Brain pericyte (primary cell): Measurements from ENCODE around the gene ZNF354C.

Experiments used
- DNase-seq: peaks from one replicate; pipeline ENCODE4 v3.0.0-alpha.2; 2012; ENCODE audit warnings: low read depth, low spot score

The ZNF354C gene

DNA sequence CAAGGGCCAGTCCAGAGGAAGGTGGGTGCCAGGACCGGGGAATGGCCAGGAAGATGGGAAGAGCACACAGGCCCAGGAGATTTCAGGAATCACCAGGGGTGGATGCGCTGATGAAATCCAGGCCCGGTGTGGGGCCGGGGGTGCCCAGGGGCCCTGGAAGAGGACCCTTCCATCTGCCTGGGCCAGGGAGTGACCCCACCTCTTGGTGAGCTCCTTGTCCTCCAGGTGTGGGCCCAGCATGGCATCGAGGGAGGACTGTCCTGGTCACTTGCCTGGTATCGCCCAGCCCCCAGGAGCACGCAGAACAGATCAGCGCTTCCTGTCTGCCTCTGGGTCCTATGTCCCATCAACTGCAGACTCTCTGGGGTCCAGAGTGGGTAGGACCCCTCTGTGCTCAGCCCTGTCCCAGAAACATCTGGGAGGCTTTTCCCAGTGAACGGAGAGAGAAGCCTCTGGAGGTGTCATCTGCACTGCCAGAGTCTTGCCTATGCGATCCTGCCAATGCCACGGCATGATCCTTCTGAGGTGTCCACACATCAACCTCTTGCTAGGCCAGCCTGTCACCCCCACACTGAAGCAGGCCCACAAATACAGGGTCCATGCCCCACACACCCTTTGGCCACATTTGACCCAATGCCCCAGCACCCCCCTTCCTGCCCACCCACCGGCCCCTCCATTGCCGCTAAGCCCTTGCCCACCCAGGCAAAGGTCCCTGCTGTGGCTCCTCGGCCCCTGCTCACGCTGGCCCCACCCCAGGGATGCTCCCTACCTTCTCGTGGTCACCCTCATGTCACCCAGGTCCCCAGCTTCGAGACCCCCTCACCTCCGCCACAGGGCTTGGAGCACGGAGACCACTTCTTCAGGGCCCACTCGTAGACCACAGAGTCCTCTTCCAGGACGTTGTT lies 67.2 kb downstream of the ZNF354C start:
- no peak for DNase-seq

DNA sequence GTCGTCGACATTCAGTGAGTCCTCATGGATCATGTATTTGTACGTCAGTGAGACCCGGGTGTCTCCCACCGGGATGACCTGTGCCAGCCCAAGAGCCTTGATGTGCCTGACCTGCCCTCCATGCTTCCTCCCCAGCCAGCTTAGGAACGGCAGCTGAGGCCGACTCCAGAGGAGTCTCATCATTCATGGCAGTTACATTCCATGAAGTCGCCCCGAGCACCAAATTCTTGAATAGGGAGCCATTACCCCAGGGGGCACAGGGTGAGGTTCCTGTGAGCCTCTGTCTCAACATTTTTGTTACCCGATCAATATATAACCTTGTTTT lies 67.8 kb downstream of the ZNF354C start:
- no peak for DNase-seq

DNA sequence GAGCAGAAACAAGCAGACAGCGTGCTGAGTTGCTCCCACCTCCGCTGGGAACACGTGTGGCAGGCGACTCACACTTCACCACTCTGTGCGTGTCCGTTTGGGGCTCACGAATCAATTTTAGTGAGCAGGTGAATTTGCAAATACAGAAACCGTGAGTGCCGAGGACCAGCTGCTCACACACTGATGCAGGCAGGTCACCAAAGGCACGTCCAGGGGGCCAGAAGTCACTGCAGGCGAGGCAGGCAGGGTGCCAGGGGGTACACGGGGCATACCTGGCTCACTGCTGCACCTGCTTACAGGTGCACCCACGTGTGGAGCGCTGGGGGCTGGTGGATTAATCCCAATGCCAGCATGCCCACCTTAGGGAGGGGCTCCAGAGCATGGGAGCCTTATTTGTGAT lies 68.8 kb downstream of the ZNF354C start:
- DNase-seq: no peak

DNA sequence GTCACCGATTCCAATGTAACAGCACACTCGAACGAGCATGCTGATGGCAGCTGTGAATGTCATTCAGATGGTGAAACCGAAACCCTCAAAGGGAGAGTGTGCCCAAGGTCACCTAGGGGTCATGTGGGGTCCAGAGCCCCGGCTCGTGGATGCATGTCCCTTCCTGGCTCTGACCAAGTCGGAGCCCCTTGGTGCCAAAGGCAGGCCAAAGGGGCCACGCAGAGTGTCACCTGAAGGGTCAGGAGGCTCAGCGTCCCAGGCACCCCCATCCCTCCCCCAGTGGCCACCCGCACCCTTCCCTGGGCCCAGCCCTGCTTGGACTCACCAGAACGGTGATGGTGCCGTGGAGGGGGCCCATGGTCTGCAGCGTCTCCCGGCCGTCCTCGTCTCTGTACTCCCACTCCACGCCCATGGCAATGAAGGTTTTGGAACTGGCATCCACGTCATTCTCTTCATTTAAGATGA lies 69.5 kb downstream of the ZNF354C start:
- DNase-seq: no peak

DNA sequence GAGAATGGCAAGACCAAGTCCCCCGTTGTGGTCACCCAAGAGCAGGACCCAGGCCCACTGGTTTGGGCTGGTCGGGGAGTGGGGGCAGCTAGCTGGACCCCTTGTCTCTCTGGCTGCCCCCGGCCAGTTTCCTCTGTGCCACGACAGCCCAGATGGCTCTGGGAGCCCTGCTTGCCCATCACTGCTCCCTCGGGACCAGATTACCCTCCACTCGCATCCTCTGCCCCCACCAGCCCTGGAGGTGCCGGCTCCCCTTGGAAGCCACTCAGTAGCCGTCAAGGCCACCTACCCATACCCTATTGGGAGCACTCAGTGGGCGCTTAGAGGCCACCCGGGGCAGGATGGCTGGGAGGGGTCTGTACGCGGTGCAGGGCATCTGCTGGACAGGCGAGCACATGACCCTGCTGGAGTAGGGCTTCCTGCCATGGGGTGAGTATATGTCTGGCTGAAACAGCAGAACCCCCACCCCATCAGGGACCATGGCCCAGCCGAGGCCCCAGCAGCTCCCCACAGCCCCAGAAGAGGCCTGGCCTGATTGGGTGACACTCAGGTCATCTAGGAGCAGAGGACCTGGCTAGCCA lies 70.0 kb downstream of the ZNF354C start:
- no peak for DNase-seq

DNA sequence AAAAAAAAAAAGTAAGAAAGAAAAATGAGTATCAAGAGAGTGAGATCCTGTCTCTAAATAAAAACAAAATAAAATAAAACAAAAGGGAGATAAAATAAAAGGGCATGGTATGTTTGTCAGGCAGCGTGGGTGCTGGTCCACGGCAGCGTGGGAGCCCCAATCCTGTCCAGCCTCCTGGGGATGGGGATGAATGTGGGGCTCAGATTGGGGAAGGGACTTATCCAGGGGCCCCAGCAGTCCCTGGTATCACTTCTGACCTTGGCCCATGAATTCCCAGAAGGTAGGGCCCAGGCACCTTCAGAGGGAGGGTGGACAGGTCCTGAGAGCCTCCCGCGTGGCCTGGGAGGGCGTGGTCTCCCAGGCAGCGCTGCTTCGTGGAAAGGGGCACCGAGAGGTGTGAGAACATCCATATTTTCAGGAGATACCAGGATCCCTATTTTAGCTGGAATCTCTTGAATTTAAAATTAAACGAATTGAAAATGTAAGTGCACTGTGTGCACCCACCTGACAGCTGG lies 71.2 kb downstream of the ZNF354C start:
- no peak for DNase-seq

DNA sequence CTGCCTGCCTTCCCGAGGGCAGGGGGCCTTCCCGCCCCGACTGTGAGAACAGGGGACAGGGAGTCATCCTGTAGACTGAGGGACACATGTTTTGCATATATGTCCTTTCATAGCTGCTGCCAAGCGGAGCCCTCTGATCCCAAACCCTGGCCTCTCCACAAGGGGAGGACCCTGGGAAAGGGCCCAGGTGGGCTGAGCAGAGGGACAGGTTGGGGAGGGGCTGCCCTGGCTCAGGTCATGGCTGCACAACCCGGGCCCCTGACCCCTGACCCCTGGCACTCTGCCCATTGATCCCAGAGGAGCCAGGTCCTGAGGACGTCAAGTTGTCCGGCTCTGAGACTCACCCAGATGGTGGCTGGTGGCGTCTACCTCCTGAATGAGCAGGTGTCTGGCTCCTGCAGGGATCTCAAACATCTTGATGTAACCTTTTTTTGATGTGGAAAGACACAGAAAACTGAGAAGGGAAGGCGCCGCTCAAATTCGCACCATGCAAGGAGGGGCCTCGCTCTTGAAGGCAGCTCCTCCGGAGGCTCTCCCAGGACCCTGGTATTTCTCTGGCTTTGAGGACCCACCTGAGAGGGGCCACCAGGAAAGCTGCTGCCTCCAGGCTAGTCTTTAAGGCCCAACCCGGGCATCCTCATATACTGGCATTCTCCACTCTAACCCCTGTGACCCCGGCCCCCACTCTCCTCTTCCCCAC lies 71.9 kb downstream of the ZNF354C start:
- DNase-seq: no peak

DNA sequence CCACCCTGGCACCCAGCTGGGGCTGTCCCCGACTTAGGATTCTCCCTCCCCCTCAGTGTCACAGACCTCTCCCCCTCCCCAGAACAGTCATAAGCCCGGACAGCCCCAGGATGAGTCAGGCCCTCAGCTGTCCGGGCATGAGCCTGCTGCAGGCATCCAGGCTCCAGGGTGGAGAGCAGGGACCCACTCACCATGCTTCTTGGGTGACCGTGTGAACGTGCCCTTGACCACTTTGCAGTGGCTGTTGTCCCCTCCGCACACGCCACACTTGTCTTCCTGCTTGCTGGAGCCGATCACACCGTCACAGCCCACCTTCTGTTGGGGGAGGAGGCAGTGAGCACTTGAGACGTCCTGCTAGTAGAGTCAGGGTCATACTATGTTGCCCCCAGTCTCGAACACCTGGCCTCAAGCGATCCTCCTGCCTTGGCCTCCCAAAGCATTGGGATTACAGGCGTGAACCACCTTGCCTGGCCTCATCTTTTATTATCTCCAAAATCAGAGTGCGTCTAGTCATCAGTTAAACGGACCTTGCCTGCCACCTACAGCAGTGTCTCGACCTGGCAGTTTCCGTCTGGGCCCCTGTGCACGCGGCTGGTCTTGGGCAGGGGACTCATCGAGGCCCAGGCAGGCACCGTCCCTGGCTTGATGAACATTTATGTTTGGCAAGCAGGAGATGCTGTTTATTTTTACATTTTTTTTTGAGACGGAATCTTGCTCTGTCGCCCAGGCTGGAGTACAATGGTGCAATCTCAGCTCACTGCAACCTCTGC lies 72.6 kb downstream of the ZNF354C start:
- no peak for DNase-seq
